Sigmoid colon (tissue), 4 donors: Measurements from ENCODE around the gene SLC5A2.

Experiments used
- CTCF ChIP-seq, 4 experiments: fragments of 450-650 bp in 3 of 4; fragments of 200-600 bp in 1 of 4; IDR thresholded peaks; one replicate each; pipeline ENCODE4 v1.5.1; 2016 to 2019; ENCODE audit warnings: antibody characterized with exemption in 4 of 4, mild to moderate bottlenecking in 3 of 4, moderate library complexity in 2 of 4
- EP300 ChIP-seq, 4 donors: sonication (generic); formaldehyde crosslinking; IDR thresholded peaks; one replicate each; pipeline ENCODE4 v1.6.1; 2017; ENCODE audit warnings: antibody characterized with exemption in 4 of 4
- POLR2A ChIP-seq, 2 donors: fragments of 450-650 bp; IDR thresholded peaks; one replicate each; pipeline ENCODE4 v1.6.1; 2016; ENCODE audit warnings: antibody characterized with exemption in 2 of 2, mild to moderate bottlenecking in 2 of 2, moderate library complexity in 2 of 2
- POLR2AphosphoS5 ChIP-seq, 4 donors: sonication (generic); formaldehyde crosslinking; IDR thresholded peaks; one replicate each; pipeline ENCODE4 v1.6.1; 2017; ENCODE audit warnings: antibody characterized with exemption in 4 of 4

- TF ChIP-seq EP300 (IDR thresholded peaks at IDR 0.05) (no peak), CTCF (IDR thresholded peaks at IDR 0.05) (no peak), POLR2A (IDR thresholded peaks at IDR 0.05) (no peak), POLR2AphosphoS5 (IDR thresholded peaks at IDR 0.05) (no peak)
These were observed 27.2 kb upstream of the SLC5A2 start for GRCh38 chr16:31455601-31456314.
